Vagina (tissue), 2 donors: ENCODE results near the gene ARID1B. TPM values are rescaled to one million over a fixed set of nuclear protein-coding genes. Genes with fewer than 3 reads are reported as not detected.

ENCODE experiments used
- DNase-seq, 2 donors: peaks; one replicate each; pipeline ENCODE4 v3.0.0-alpha.2; 2017; ENCODE audit errors: extremely low spot score in 2 of 2
- H3K27ac ChIP-seq: fragments of 200-600 bp; sonication (generic); one replicate; pipeline ENCODE4 v1.5.1; 2019
- H3K27me3 ChIP-seq: fragments of 200-600 bp; sonication (generic); one replicate; pipeline ENCODE4 v1.5.1; 2019
- H3K36me3 ChIP-seq, 2 donors: fragments of 200-600 bp; sonication (generic); one replicate each; pipeline ENCODE4 v1.5.1; 2017 to 2019
- H3K4me1 ChIP-seq: fragments of 200-600 bp; sonication (generic); one replicate; pipeline ENCODE4 v1.5.1; 2019
- H3K4me3 ChIP-seq, 2 donors: fragments of 200-600 bp; sonication (generic); 1 replicate in 1 of 2; 2 replicates in 1 of 2; pipeline ENCODE4 v1.5.1; 2016 to 2019
- H3K9me3 ChIP-seq: fragments of 200-600 bp; sonication (generic); one replicate; pipeline ENCODE4 v1.5.1; 2019
- POLR2A ChIP-seq, 2 donors: fragments of 450-650 bp; IDR thresholded peaks; one replicate each; pipeline ENCODE4 v1.6.1; 2017; ENCODE audit warnings: antibody characterized with exemption in 2 of 2, mild to moderate bottlenecking in 2 of 2, moderate library complexity in 2 of 2
- POLR2AphosphoS5 ChIP-seq, 2 donors: sonication (generic); formaldehyde crosslinking; IDR thresholded peaks; one replicate each; pipeline ENCODE4 v1.9.0; 2017; ENCODE audit warnings: antibody characterized with exemption in 2 of 2, mild to moderate bottlenecking in 2 of 2, low read depth in 1 of 2; ENCODE audit not compliant: insufficient read depth in 1 of 2
- intact Hi-C: fragments of 100-400 bp; cut with DNase I; formaldehyde crosslinking; loops from one replicate; pipeline ENCODE4 v1.15.1; 2023
- total RNA-seq: library from RNA; depleted of rRNA; stranded (reverse); fragments of >200 nt; gene quantifications from one replicate; pipeline ENCODE4 v1.2.3, GENCODE V29; 2016
- TF ChIP-seq, protein P1 (sequence below), 3 experiments: fragments of 450-650 bp in 2 of 3; fragments of 200-600 bp in 1 of 3; sonication (generic) in 1 of 3; IDR thresholded peaks; one replicate each; pipeline ENCODE4 v1.5.1; 2017 to 2019; ENCODE audit warnings: antibody characterized with exemption in 3 of 3, mild to moderate bottlenecking in 2 of 3, moderate library complexity in 2 of 3

ARID1B gene
- total RNA-seq, 1 donor from 2014 or later = 141 TPM

DNA sequence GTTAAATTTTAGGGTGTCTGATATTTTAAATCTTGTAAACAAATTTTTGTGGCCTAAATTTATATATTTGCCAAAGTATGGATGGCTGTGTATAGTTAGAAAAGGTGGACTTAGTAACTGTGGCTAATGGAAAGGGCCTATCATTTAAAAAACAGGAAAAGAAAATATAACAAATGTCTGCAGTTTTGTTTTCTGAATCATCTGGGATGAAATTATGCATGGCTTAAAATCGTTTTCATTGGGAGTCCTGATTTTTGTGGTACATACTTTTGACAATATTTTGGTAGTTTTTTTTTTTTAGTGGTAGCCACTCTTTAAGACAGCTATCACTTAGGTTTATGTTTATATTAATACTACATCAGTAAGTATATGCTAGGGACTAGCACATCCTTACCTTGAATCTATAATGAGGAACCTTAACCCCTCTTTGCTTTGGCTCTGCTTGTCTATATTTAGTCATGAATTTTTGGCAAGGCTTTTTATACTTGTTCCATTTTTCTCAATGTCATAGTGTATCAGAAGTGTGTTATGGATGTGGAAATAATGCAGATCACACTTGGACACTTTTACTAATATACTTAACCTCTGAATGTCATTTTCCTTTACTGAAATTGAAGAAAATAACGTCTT, 5.6 kb downstream of the ARID1B start:
- Histone ChIP-seq H3K4me3 (peak overlapping the region; percentile 36 to 91), H3K4me1 (peaks cover 71% of the 10 kb centered on the region), H3K27ac (peak overlapping the region; percentile 99), H3K9me3 (no peaks in the 10 kb centered on the region), H3K36me3 (no peaks in the 10 kb centered on the region), H3K27me3 (no peaks in the 10 kb centered on the region)
- TF ChIP-seq POLR2A (IDR thresholded peaks at IDR 0.05) = no peak
- TF ChIP-seq, protein P1, sequence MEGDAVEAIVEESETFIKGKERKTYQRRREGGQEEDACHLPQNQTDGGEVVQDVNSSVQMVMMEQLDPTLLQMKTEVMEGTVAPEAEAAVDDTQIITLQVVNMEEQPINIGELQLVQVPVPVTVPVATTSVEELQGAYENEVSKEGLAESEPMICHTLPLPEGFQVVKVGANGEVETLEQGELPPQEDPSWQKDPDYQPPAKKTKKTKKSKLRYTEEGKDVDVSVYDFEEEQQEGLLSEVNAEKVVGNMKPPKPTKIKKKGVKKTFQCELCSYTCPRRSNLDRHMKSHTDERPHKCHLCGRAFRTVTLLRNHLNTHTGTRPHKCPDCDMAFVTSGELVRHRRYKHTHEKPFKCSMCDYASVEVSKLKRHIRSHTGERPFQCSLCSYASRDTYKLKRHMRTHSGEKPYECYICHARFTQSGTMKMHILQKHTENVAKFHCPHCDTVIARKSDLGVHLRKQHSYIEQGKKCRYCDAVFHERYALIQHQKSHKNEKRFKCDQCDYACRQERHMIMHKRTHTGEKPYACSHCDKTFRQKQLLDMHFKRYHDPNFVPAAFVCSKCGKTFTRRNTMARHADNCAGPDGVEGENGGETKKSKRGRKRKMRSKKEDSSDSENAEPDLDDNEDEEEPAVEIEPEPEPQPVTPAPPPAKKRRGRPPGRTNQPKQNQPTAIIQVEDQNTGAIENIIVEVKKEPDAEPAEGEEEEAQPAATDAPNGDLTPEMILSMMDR (IDR thresholded peaks at IDR 0.05) = no peak
- TF ChIP-seq POLR2AphosphoS5 (IDR thresholded peaks at IDR 0.05; ENCODE audit: insufficient read depth in 1 of 2, low read depth in 1 of 2) = no peak
- intact Hi-C loops = no loop called here
- no peak for DNase-seq

DNA sequence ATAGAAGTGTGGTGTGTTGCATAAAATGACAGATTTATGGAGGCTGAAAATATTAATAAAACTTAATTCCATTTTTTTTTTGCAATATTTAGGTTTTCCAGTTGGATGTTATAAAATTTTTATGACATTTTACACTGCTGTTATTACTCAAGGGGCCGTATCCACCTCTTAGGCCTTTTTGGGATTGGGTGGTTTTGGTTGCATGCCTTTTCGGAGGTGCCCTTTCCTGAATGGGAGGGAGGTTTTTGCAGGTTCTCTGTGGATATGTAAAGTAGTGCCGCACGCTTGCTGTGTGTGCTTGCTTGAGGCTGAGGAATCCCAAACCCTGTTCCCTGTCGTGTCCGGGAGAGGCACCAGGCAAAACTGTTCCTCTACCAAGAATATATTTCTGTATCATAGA, 6.8 kb downstream of the ARID1B start:
- Histone ChIP-seq H3K36me3 (no peaks in the 10 kb centered on the region), H3K9me3 (no peaks in the 10 kb centered on the region), H3K4me1 (peaks cover 83% of the 10 kb centered on the region), H3K27ac (peak overlapping the region; percentile 99), H3K4me3 (no peak overlapping the region), H3K27me3 (no peaks in the 10 kb centered on the region)
- DNase-seq = no peak
- intact Hi-C loops = no loop called here
- TF ChIP-seq POLR2A (IDR thresholded peaks at IDR 0.05) (no peak), POLR2AphosphoS5 (IDR thresholded peaks at IDR 0.05; ENCODE audit: insufficient read depth in 1 of 2, low read depth in 1 of 2) (no peak)
- TF ChIP-seq, protein P1 (IDR thresholded peaks at IDR 0.05) = no peak

DNA sequence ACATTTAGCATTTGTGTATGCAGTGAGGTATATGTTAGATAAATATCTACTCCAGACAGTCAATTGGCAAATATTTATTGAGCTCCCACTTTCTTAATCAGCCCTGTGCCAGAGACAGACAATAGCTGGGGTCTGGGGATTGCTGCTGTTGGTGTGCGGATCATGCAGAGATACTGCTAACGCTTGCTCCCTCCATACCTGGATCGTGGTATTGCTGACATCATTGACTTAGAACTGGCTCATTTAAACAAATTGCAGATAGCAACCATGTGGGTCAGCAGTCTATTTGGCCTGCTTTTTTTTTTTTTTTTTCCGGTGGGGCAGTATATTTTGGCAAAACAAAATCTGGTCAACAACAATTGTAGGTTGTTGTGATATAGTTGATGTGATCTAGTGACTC, 9.5 kb downstream of the ARID1B start:
- H3K9me3 ChIP-seq = no peaks in the 10 kb centered on the region
- H3K27me3 ChIP-seq = no peaks in the 10 kb centered on the region
- no peak for DNase-seq
- no peak overlapping the region for H3K4me3 ChIP-seq
- H3K36me3 ChIP-seq = no peaks in the 10 kb centered on the region
- no peak overlapping the region for H3K27ac ChIP-seq
- peaks cover 97% of the 10 kb centered on the region for H3K4me1 ChIP-seq
- no peak for TF ChIP-seq POLR2A (IDR thresholded peaks at IDR 0.05)
- TF ChIP-seq POLR2AphosphoS5 (IDR thresholded peaks at IDR 0.05; ENCODE audit: insufficient read depth in 1 of 2, low read depth in 1 of 2) = no peak
- TF ChIP-seq, protein P1 (IDR thresholded peaks at IDR 0.05) = no peak
- intact Hi-C loops = no loop called here

DNA sequence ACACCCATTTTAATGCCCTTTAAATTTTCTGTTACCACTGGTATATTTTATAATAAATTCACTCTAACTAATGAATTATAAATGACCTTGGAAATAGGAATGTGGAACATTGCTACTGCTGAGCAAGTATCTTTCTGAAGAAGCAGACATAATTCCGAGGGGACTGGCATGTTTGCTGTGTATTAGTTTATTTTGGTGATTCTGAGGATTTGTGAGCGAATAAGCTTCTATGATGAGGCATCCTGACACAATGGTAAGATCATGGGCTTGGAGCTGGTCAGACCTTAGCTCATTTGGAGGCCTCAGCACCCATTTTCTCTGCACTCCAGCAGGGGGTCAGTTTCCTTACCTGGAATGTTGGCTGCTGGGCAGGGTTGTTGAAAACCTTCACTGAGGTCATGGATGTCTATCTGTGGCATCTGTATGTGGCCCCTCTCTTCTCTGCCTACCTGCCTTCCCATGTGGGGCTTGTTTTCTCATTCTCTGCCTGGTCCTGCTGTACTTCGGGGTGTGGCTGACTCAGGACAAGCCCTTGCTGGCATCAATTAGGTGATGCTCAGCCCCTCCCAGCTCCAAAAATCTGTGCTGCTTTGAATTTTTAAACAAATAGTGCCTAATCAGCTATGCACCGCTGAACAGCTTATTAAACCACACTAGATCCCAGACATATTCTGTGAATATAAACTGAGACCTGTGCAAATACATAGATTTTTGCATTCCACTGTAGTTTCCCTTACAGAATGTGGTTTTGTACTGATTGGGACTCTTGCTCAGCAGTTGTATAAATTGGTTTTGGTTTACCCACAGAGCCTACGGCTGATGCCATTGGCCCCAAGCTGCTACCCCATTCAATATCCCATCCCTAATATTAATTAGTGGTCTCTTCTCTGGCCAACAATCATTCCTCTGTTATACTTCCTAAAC, 10.7 kb downstream of the ARID1B start:
- H3K4me1 ChIP-seq = peaks cover 99% of the 10 kb centered on the region
- intact Hi-C loops = no loop called here
- TF ChIP-seq POLR2A (IDR thresholded peaks at IDR 0.05) (no peak), POLR2AphosphoS5 (IDR thresholded peaks at IDR 0.05; ENCODE audit: insufficient read depth in 1 of 2, low read depth in 1 of 2) (no peak)
- TF ChIP-seq, protein P1 (IDR thresholded peaks at IDR 0.05) = no peak
- H3K27ac ChIP-seq = no peak overlapping the region
- DNase-seq = no peak
- no peak overlapping the region for H3K4me3 ChIP-seq
- H3K9me3 ChIP-seq = no peaks in the 10 kb centered on the region
- H3K36me3 ChIP-seq = no peaks in the 10 kb centered on the region
- H3K27me3 ChIP-seq = no peaks in the 10 kb centered on the region
